HUES64 (cell line): ENCODE measurements around the gene ARSG.
"Not testable (repeated sequence)": the region's sequence is repeated elsewhere in the genome, so short reads cannot be mapped to it uniquely, and the experiment has no call there.

Experiments used
- H3K27ac ChIP-seq: 2 replicates; pipeline ENCODE4 v1.7.0; 2013; ENCODE audit warnings: low read depth, low read length, inconsistent platforms
- H3K27me3 ChIP-seq: 2 replicates; pipeline ENCODE4 v1.6.1; 2013; ENCODE audit warnings: mild to moderate bottlenecking, low read length; ENCODE audit not compliant: insufficient read depth
- H3K36me3 ChIP-seq: 2 replicates; pipeline ENCODE4 v1.6.1; 2013; ENCODE audit warnings: mild to moderate bottlenecking, low read length; ENCODE audit not compliant: insufficient read depth
- H3K4me1 ChIP-seq: 2 replicates; pipeline ENCODE4 v1.6.1; 2013; ENCODE audit warnings: mild to moderate bottlenecking, low read length, moderate library complexity; ENCODE audit not compliant: insufficient read depth
- H3K4me3 ChIP-seq: 2 replicates; pipeline ENCODE4 v1.5.1; 2013; ENCODE audit warnings: mild to moderate bottlenecking, low read length, moderate library complexity
- H3K9ac ChIP-seq: 2 replicates; pipeline ENCODE4 v1.6.1; 2013; ENCODE audit warnings: mild to moderate bottlenecking, low read depth, low read length
- H3K9me3 ChIP-seq: 2 replicates; pipeline ENCODE4 v1.6.1; 2013; ENCODE audit warnings: low read depth, low read length; ENCODE audit not compliant: insufficient read depth
- WGBS: fragments of 150-250, 120-280 bp; methylation state at CpG from one replicate; pipeline ENCODE4 v1.1.7; 2013; ENCODE audit warnings: missing lambda C conversion rate; 5-methylcytosine and 5-hydroxymethylcytosine counted together

Gene ARSG

DNA sequence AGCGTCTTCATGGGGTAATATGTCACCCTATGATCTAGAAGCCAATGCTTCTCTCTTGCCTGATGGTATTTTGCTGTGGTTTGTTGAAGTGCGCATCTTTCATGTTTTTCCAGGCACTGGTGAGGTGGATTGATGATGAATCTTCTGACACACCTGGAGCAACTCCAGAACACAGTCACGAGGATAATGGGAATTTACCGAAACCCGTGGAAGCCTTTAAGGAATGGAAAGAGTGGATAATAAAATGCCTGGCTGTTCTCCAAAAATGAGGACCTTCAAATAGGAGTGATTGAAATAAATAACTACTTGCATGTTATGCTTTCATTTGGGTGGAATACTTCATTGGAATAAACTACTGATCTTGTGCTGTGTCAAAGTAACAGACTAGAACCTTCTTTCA is 34.6 kb upstream of the ARSG start:
- 97% methylated on average over 5 of the region's 5 CpGs for WGBS
- H3K27ac ChIP-seq, H3K9ac ChIP-seq, H3K4me3 ChIP-seq, H3K27me3 ChIP-seq, H3K4me1 ChIP-seq, H3K9me3 ChIP-seq: not testable (repeated sequence)
- H3K36me3 ChIP-seq: peaks cover 47% of the 10 kb centered on the region

DNA sequence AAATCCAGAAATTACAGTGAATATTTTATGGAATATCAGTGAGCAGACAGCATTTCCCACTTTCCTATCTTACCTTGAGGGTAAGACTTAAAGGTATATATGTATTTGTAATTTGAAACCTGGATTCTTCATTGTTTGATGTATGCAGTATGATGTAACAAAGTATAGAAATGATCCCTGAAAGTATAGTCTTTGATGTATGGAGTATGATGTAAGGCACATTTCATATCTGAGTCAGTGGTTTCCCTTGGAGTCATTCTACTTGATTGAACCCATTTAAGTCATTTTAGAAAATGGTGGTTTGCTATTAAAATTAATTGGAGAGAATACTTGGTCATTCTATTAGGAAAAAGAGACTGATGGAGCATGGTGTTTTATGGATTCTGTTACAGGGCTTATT is 33.4 kb upstream of the ARSG start:
- Histone ChIP-seq H3K4me3 (no peak overlapping the region), H3K36me3 (peaks cover 38% of the 10 kb centered on the region), H3K4me1 (0 out of 2 replicates have a peak, but pooled peaks cover 5% of the 10 kb centered on the region), H3K9me3 (no peaks in the 10 kb centered on the region), H3K27ac (no peak overlapping the region), H3K27me3 (0 out of 2 replicates have a peak, but pooled peaks cover 2% of the 10 kb centered on the region), H3K9ac (no peak overlapping the region)

DNA sequence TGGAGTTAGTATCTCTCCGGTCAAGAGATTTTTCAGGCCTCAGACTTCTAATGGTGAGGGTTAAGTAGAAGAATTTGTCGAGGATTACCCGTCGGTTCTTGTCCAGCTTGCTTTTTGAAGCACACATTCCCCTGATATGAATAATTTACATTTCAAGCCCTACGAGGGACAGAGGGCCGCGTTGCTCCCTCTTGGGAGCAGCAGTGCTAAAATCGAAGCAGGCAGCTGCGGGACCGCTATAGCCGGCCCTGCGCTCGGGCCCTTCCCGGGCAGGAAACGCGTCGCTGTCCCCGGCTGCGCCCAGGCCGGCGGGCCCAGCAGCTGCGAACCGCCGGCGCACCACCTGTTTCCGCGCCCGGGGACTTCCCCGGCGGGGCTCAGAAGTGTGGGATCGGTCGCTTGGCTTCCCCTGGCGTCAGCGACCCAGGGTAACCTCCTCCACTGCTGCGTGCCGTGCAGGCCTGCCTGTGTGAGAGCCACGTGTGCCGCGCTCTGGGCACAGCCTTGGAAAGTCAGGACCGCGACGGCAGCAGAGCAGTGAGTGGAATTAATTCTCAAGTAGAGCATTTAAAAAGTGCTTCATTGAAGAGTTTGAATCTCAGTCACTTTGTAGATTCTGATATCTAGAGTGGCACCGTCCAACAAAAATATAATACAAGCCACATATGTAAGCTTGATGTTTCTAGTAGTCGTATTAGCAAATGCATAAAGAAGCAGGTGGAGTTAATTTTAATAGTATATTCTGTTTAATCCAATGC is 32.2 kb upstream of the ARSG start:
- not testable (repeated sequence) for H3K27ac ChIP-seq, H3K4me1 ChIP-seq, H3K9me3 ChIP-seq, H3K27me3 ChIP-seq
- Histone ChIP-seq H3K36me3 (peaks cover 28% of the 10 kb centered on the region), H3K4me3 (peak overlapping the region; percentile 43), H3K9ac (peak overlapping the region; percentile 60)
- 6% methylated on average over 33 of the region's 44 CpGs for WGBS

DNA sequence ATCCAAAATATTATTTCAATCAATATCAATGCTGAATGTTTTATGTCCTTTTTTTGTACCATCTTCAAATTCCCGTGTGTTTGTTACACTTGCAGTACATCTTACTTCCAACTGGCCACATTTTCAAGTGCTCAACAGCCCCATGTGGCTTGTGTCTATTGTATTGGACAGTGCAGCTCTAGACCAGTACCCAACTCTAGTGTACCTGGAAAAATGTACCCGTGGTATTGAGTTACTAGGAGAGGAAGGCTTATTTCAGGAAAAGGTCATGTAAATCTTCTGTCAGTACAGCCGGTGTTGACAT is 31.7 kb upstream of the ARSG start:
- H3K27ac ChIP-seq, H3K9me3 ChIP-seq, H3K27me3 ChIP-seq, H3K4me1 ChIP-seq: not testable (repeated sequence)
- Histone ChIP-seq H3K9ac (0 out of 2 replicates have a peak overlapping the region, but pooled peaks have one; percentile 47), H3K4me3 (peak overlapping the region; percentile 43), H3K36me3 (peaks cover 22% of the 10 kb centered on the region)
- 100% methylated on average over 1 of the region's 3 CpGs for WGBS

DNA sequence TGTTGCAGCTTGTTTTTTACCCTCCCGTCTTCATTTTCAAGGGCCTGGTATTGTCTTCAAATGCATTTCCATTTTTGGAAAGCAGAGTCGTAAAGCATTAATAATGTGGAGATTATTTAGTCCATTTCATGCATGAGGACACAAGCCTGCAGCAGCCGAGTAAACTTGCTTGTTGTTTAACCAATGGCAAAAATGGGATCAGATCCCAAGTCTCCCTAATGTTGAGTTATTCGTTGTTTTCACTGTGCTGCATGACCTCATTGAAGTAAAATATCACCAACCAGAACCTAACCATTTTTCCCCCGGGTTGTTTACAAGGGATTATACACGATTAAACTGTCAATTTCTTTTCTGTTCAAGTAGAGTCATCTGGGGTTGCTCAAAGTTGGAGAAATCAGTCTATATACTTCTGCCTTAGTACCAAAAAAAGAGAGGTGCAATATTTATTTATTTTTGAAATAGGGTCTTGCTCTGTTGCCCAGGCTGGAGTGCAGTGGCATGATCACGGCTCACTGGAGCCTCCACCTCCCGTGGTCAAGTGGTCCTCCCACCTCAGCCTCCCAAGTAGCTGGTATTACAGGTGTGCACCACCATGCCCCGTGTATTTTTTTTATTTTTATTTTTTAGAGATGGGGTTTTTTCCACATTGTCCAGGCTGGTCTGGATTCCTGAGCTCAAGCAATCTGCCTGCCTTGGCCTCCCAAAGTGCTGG is 31.1 kb upstream of the ARSG start:
- H3K4me1 ChIP-seq: 0 out of 2 replicates have a peak, but pooled peaks cover 5% of the 10 kb centered on the region
- no peak overlapping the region for H3K9ac ChIP-seq
- H3K27ac ChIP-seq: no peak overlapping the region
- 98% methylated on average over 9 of the region's 9 CpGs for WGBS
- H3K27me3 ChIP-seq: 0 out of 2 replicates have a peak, but pooled peaks cover 2% of the 10 kb centered on the region
- peaks cover 16% of the 10 kb centered on the region for H3K36me3 ChIP-seq
- H3K4me3 ChIP-seq: no peak overlapping the region
- H3K9me3 ChIP-seq: no peaks in the 10 kb centered on the region

DNA sequence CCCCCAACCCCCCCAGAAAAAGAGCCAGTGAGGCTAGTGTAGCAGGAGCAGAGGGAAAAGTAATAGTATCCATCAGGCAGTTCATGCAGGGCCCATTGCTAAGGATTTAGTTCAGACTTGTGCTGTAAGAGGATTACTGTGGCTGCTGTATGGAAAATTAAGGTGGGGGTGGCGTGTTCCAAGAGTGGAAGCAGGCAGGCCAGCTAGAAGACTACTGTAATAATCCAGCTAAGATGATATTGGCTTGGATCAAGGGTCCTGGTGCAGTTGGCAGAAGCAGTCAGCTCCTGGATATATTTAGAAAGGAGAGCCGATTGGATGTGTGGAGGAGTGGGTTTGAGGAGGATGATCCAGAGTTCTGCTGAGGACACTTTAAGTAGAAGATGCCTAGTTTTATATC is 28.8 kb upstream of the ARSG start:
- H3K9me3 ChIP-seq, H3K4me1 ChIP-seq, H3K36me3 ChIP-seq, H3K9ac ChIP-seq, H3K27me3 ChIP-seq, H3K4me3 ChIP-seq, H3K27ac ChIP-seq: not testable (repeated sequence)
- 88% methylated on average over 2 of the region's 2 CpGs for WGBS

DNA sequence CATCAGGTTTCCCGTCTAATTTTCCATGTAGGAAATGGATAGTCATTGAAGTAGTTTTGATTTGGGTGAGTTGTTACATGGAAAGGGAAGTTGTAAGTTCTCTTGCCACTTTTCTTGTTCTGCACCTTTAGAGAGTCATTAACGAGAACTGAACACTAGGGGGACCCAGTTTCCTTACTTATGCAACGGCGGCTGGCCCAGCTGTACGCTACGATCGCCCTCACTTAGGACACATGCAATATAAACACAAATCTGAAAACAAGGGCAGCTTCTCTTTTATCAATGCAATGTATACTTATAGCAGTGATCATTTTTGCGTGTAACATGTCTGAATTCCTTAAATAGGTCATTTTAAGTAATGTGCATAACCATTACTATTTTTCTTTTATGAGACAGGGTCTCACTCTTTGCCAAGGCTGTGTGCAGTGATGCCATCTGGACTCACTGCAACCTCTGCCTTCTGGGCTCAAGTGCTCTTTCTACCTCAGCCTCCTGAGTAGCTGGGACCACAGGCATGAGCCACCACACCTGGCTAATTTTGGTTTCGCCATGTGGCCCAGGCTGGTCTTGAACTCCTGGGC is 28.1 kb upstream of the ARSG start:
- not testable (repeated sequence) for H3K27me3 ChIP-seq, H3K36me3 ChIP-seq, H3K27ac ChIP-seq, H3K9me3 ChIP-seq, H3K4me1 ChIP-seq, H3K4me3 ChIP-seq, H3K9ac ChIP-seq
- WGBS: 17% methylated on average over 8 of the region's 9 CpGs

DNA sequence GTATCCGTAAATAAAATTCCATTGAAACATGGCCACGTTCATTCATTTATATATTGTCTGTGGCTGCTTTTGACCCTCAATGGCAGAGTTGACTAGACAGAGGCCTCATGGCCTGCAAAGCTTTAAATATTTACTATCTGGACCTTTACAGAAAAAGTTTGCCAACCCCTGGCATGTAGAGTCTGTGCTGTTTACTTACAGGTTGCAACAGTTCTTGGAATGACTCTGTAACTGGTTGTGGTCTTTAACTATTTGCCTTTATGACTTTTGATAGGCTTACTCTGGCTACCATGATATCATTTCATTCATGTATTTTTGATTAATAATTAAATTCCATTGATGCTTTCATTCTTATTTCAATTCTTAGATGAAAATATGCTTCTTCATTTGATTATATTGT is 25.5 kb upstream of the ARSG start:
- H3K27me3 ChIP-seq, H3K9ac ChIP-seq, H3K4me3 ChIP-seq, H3K36me3 ChIP-seq, H3K9me3 ChIP-seq, H3K4me1 ChIP-seq, H3K27ac ChIP-seq: not testable (repeated sequence)
- WGBS: 98% methylated on average over 2 of the region's 2 CpGs

DNA sequence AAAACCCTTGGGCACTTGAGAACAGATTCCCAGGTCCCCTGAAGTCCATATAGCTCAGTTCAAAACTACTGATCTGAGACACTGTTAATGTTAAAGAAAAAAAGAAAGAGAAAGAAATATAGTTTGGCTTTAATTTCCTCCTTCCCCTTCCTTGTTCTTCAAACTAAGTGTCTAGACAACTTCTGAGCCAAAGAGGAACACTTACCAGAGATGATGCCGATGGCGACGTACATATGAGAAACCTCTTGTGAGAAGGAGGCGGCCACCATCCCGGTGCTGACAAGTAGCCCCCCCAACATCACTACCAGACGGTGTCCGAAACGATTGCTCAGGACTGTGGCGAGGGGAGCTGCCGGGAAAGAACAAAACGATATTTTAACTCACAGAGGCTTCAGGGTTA is 17.6 kb upstream of the ARSG start:
- Histone ChIP-seq H3K27me3 (no peaks in the 10 kb centered on the region), H3K36me3 (no peaks in the 10 kb centered on the region), H3K4me3 (no peak overlapping the region), H3K9ac (no peak overlapping the region), H3K9me3 (peaks cover 8% of the 10 kb centered on the region), H3K4me1 (no peaks in the 10 kb centered on the region), H3K27ac (no peak overlapping the region)
- WGBS: 94% methylated on average over 11 of the region's 11 CpGs

DNA sequence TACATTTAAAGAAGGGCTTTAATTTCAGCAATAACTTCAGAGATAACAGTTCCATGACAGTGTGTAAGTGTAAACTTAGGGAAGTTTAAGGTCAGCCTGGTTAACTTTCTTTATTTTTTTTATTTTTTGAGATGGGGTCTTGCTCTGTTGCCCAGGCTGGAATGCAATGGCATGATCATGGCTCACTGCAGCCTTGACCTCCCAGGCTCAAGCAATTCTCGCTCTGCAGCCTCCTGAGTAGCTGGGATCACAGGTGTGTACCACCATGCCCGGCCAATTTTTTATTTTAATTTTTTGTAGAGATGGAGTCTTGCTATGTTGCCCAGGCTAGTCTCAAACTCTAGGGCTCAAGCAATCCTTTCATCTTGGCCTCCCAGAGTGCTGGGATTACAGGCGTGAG is 15.0 kb upstream of the ARSG start:
- H3K9ac ChIP-seq, H3K36me3 ChIP-seq, H3K4me3 ChIP-seq: not testable (repeated sequence)

DNA sequence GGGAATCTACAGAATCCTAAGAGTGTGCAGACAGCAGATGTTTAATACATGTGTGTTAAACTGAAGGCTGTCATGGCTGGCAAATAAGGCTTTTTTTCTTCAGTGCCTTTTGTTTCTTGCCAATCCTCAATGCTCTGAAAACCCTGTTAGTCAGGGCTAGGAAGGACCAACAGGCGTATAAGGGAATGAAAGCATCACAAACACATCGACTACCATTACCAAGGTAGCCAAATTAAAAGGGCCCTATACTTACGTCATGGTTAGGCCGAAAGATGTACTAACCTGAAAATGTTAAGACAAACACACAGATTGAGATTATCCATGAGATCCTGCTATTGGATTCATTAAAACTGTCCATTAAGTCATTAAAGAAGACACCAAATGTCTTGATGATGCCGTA is 13.5 kb upstream of the ARSG start:
- H3K4me1 ChIP-seq: no peaks in the 10 kb centered on the region
- no peak overlapping the region for H3K4me3 ChIP-seq
- H3K9me3 ChIP-seq: peaks cover 13% of the 10 kb centered on the region
- no peak overlapping the region for H3K9ac ChIP-seq
- H3K27me3 ChIP-seq: no peaks in the 10 kb centered on the region
- H3K27ac ChIP-seq: no peak overlapping the region
- H3K36me3 ChIP-seq: no peaks in the 10 kb centered on the region
- 100% methylated on average over 5 of the region's 5 CpGs for WGBS

More for the DNA sequence above, 15.0 kb upstream of the ARSG start:
- H3K27me3 ChIP-seq, H3K27ac ChIP-seq, H3K4me1 ChIP-seq: not testable (repeated sequence)
- H3K9me3 ChIP-seq: peaks cover 13% of the 10 kb centered on the region
- WGBS: 92% methylated on average over 3 of the region's 3 CpGs
